ENCODE measurements around the gene SLC6A1.

The SLC6A1 gene

GRCh38 chr3:10995871-10996270 is 3.3 kb downstream of the SLC6A1 start:
- no peak for DNase-seq

GRCh38 chr3:10996345-10997013 is 3.9 kb downstream of the SLC6A1 start:
- no peak for DNase-seq

- DNase-seq: no peak
Observed at GRCh38 chr3:10997196-10997595, 4.6 kb downstream of the SLC6A1 start.

- DNase-seq: no peak
Observed at GRCh38 chr3:10998542-10998941, 6.0 kb downstream of the SLC6A1 start.

- no peak for DNase-seq
Observed at GRCh38 chr3:10999221-11000107, 6.9 kb downstream of the SLC6A1 start.

GRCh38 chr3:11000528-11000927 is 8.0 kb downstream of the SLC6A1 start:
- DNase-seq: no peak

GRCh38 chr3:11001020-11001657 is 8.6 kb downstream of the SLC6A1 start:
- DNase-seq: peak; percentile 9

GRCh38 chr3:11001658-11002021 is 9.1 kb downstream of the SLC6A1 start:
- no peak for DNase-seq

- DNase-seq: peak; percentile 2
Observed at GRCh38 chr3:11002371-11002807, 9.8 kb downstream of the SLC6A1 start.

- DNase-seq: no peak
Observed at GRCh38 chr3:11004563-11004962, 12.0 kb downstream of the SLC6A1 start.

GRCh38 chr3:11005686-11006256 is 13.2 kb downstream of the SLC6A1 start:
- DNase-seq: no peak

GRCh38 chr3:11006986-11007933 is 14.7 kb downstream of the SLC6A1 start:
- DNase-seq: no peak

GRCh38 chr3:11009898-11010297 is 17.4 kb downstream of the SLC6A1 start:
- no peak for DNase-seq

GRCh38 chr3:11010426-11011165 is 18.0 kb downstream of the SLC6A1 start:
- DNase-seq: no peak

GRCh38 chr3:11014253-11014652 is 21.7 kb downstream of the SLC6A1 start:
- DNase-seq: no peak

GRCh38 chr3:11014752-11015151 is 22.2 kb downstream of the SLC6A1 start:
- DNase-seq: no peak

- no peak for DNase-seq
Observed at GRCh38 chr3:11015369-11015768, 22.8 kb downstream of the SLC6A1 start.

GRCh38 chr3:11016727-11017126 is 24.2 kb downstream of the SLC6A1 start:
- no peak for DNase-seq

GRCh38 chr3:11019116-11019819 is 26.7 kb downstream of the SLC6A1 start:
- DNase-seq: no peak

GRCh38 chr3:11020764-11021163 is 28.2 kb downstream of the SLC6A1 start:
- DNase-seq: no peak

- no peak for DNase-seq
Observed at GRCh38 chr3:11021611-11022011, 29.1 kb downstream of the SLC6A1 start.

Data from NCI-H69 (cell line).